ENCODE measurements around the gene ORC2.
A peak's percentile ranks its signal among the peaks of the same experiment; 100 is the strongest.

The ORC2 gene

GRCh38 chr2:200860092-200860795 lies 103.2 kb downstream of the ORC2 start:
- peak; percentile 67 for DNase-seq (ENCODE audit: low spot score)

Data from pons (tissue), 1 donor.